Esophagus squamous epithelium (tissue), 4 donors: Measurements from ENCODE around the gene PRDM5.

ENCODE experiments used
- POLR2A ChIP-seq, 4 donors: fragments of 450-650 bp; IDR thresholded peaks; one replicate each; pipeline ENCODE4 v1.6.1; 2017; ENCODE audit warnings: antibody characterized with exemption in 4 of 4, mild to moderate bottlenecking in 4 of 4, moderate library complexity in 3 of 4
- TF ChIP-seq, protein P1 (sequence below), 6 experiments: fragments of 450-650 bp in 4 of 6; fragments of 200-600 bp in 2 of 6; sonication (generic) in 2 of 6; IDR thresholded peaks; one replicate each; pipeline ENCODE4 v1.5.1; 2016 to 2019; ENCODE audit warnings: antibody characterized with exemption in 6 of 6, mild to moderate bottlenecking in 4 of 6, moderate library complexity in 4 of 6

DNA sequence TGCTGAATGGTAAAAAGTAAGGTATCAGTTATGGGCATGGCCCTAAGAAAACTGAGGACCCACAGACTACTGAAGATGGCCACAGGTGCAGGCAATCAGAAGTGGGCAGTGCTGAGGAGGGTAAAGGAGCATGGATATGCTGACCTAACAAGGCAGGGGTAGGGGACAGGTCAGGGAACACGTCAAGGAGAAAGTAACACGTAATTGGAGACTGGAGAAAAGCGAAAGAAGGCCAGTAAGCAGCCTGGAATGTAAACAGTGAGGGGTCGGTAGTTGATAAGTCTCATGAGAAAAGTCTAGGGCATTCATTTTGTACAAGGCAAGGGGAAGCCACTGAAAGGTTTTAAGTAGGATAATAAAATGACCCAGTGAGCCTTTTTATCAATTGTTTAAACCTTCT is 153.3 kb downstream of the PRDM5 start:
- TF ChIP-seq, protein P1, sequence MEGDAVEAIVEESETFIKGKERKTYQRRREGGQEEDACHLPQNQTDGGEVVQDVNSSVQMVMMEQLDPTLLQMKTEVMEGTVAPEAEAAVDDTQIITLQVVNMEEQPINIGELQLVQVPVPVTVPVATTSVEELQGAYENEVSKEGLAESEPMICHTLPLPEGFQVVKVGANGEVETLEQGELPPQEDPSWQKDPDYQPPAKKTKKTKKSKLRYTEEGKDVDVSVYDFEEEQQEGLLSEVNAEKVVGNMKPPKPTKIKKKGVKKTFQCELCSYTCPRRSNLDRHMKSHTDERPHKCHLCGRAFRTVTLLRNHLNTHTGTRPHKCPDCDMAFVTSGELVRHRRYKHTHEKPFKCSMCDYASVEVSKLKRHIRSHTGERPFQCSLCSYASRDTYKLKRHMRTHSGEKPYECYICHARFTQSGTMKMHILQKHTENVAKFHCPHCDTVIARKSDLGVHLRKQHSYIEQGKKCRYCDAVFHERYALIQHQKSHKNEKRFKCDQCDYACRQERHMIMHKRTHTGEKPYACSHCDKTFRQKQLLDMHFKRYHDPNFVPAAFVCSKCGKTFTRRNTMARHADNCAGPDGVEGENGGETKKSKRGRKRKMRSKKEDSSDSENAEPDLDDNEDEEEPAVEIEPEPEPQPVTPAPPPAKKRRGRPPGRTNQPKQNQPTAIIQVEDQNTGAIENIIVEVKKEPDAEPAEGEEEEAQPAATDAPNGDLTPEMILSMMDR (IDR thresholded peaks at IDR 0.05), result no peak
- no peak for TF ChIP-seq POLR2A (IDR thresholded peaks at IDR 0.05)
